SK-N-SH treated with all-trans-retinoic acid at 6 μM for 48 hours (cell line): ENCODE measurements around the gene C10orf88.

Experiments used
- ATAC-seq: fragments of 200-7000 bp; cut with Tn5 transposase; 3 replicates; pipeline ENCODE4 v1.9.1; 2020; ENCODE audit warnings: mild to moderate bottlenecking, moderate library complexity
- ARNTL ChIP-seq: fragments of 450-650 bp; formaldehyde crosslinking; IDR thresholded peaks from 2 replicates; pipeline ENCODE4 v1.5.0; 2020; ENCODE audit warnings: low read depth, mild to moderate bottlenecking, moderate library complexity, borderline replicate concordance
- CSDC2 ChIP-seq: fragments of 250-450 bp; sonication (Bioruptor Pico); IDR thresholded peaks from 2 replicates; pipeline ENCODE4 v1.5.0; 2020; ENCODE audit warnings: mild to moderate bottlenecking, moderate library complexity
- CSRNP3 ChIP-seq: fragments of 250-450 bp; sonication (Bioruptor Pico); IDR thresholded peaks from 2 replicates; pipeline ENCODE4 v1.5.1; 2021; ENCODE audit warnings: mild to moderate bottlenecking, moderate library complexity
- GLIS3 ChIP-seq: fragments of 250-450 bp; sonication (Bioruptor Pico); IDR thresholded peaks from 2 replicates; pipeline ENCODE4 v1.5.0; 2020; ENCODE audit warnings: mild to moderate bottlenecking, moderate library complexity
- ISL1 ChIP-seq: fragments of 250-450 bp; sonication (Bioruptor Pico); IDR thresholded peaks from 2 replicates; pipeline ENCODE4 v2.1.2; 2022; ENCODE audit warnings: mild to moderate bottlenecking, moderate library complexity
- OSR1 ChIP-seq: fragments of 250-450 bp; sonication (Bioruptor Pico); IDR thresholded peaks from 2 replicates; pipeline ENCODE4 v1.8.0; 2022; ENCODE audit warnings: moderate library complexity, mild to moderate bottlenecking, inconsistent platforms
- POU6F1 ChIP-seq: fragments of 250-450 bp; sonication (Bioruptor Pico); IDR thresholded peaks from 2 replicates; pipeline ENCODE4 v1.8.0; 2021; ENCODE audit warnings: low read depth, mild to moderate bottlenecking, moderate library complexity, borderline replicate concordance
- PPARA ChIP-seq: fragments of 250-450 bp; sonication (Bioruptor Pico); IDR thresholded peaks from 2 replicates; pipeline ENCODE4 v1.5.0; 2020; ENCODE audit warnings: mild to moderate bottlenecking, borderline replicate concordance
- RARB ChIP-seq: fragments of 250-450 bp; sonication (Bioruptor Pico); IDR thresholded peaks from 2 replicates; pipeline ENCODE4 v1.8.0; 2021; ENCODE audit warnings: mild to moderate bottlenecking, moderate library complexity
- ZC3H10 ChIP-seq: fragments of 250-450 bp; sonication (Bioruptor Pico); IDR thresholded peaks from 2 replicates; pipeline ENCODE4 v1.5.1; 2021; ENCODE audit warnings: mild to moderate bottlenecking, moderate library complexity
- ZFP3 ChIP-seq: fragments of 250-450 bp; sonication (Bioruptor Pico); IDR thresholded peaks from 2 replicates; pipeline ENCODE4 v1.5.0; 2020; ENCODE audit warnings: mild to moderate bottlenecking, moderate library complexity
- ZFP30 ChIP-seq: fragments of 450-650 bp; formaldehyde crosslinking; IDR thresholded peaks from 2 replicates; pipeline ENCODE4 v1.5.0; 2022; ENCODE audit warnings: mild to moderate bottlenecking, moderate library complexity
- TF ChIP-seq, protein P1 (sequence below): fragments of 250-450 bp; sonication (Bioruptor Pico); IDR thresholded peaks from 2 replicates; pipeline ENCODE4 v1.5.1; 2020; ENCODE audit warnings: low read depth, mild to moderate bottlenecking, moderate library complexity
- TF ChIP-seq, protein P2 (sequence below): fragments of 250-450 bp; sonication (Bioruptor Pico); IDR thresholded peaks from 2 replicates; pipeline ENCODE4 v1.8.0; 2020; ENCODE audit warnings: mild to moderate bottlenecking, moderate library complexity, borderline replicate concordance
- TF ChIP-seq, protein P3 (sequence below): fragments of 250-450 bp; sonication (Bioruptor Pico); IDR thresholded peaks from 2 replicates; pipeline ENCODE4 v1.5.0; 2020; ENCODE audit warnings: mild to moderate bottlenecking, moderate library complexity

The C10orf88 gene

GRCh38 chr10:122998360-122998917 is 44.4 kb upstream of the C10orf88 start (continued):
- TF ChIP-seq, protein P1, sequence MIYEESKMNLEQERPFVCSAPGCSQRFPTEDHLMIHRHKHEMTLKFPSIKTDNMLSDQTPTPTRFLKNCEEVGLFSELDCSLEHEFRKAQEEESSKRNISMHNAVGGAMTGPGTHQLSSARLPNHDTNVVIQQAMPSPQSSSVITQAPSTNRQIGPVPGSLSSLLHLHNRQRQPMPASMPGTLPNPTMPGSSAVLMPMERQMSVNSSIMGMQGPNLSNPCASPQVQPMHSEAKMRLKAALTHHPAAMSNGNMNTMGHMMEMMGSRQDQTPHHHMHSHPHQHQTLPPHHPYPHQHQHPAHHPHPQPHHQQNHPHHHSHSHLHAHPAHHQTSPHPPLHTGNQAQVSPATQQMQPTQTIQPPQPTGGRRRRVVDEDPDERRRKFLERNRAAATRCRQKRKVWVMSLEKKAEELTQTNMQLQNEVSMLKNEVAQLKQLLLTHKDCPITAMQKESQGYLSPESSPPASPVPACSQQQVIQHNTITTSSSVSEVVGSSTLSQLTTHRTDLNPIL (CRISPR knock-in tag): no peak
- TF ChIP-seq CSDC2: no peak
- TF ChIP-seq, protein P2, sequence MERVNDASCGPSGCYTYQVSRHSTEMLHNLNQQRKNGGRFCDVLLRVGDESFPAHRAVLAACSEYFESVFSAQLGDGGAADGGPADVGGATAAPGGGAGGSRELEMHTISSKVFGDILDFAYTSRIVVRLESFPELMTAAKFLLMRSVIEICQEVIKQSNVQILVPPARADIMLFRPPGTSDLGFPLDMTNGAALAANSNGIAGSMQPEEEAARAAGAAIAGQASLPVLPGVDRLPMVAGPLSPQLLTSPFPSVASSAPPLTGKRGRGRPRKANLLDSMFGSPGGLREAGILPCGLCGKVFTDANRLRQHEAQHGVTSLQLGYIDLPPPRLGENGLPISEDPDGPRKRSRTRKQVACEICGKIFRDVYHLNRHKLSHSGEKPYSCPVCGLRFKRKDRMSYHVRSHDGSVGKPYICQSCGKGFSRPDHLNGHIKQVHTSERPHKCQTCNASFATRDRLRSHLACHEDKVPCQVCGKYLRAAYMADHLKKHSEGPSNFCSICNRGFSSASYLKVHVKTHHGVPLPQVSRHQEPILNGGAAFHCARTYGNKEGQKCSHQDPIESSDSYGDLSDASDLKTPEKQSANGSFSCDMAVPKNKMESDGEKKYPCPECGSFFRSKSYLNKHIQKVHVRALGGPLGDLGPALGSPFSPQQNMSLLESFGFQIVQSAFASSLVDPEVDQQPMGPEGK (CRISPR knock-in tag): no peak
- no peak for TF ChIP-seq OSR1
- TF ChIP-seq, all 23 proteins: peak for 0

- no peak for ATAC-seq
- TF ChIP-seq POU6F1 (CRISPR knock-in tag) (no peak), GLIS3 (no peak), ZC3H10 (CRISPR knock-in tag) (no peak)
Measured at GRCh38 chr10:122997864-122998263, 43.8 kb upstream of the C10orf88 start.

DNA sequence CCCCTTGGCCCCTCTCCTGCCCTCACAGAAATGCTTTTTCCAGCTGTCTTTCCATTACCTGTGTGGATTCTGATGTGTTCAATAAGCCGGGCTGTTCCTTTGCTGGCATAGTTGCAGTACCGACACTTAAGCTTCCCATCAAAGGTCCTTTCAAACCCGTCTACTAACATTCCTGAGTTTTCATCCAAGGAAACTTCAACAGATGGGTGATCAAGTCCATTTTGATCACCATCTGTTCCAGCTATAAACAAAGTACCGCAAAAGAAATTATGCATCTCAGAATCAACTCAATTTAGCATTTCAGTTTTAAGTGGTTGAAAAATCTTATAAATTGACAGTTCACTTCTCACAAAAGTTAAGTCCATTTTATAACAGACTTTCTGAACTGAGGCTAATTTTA is 41.9 kb upstream of the C10orf88 start:
- TF ChIP-seq CSRNP3 (CRISPR knock-in tag): no peak
- no peak for TF ChIP-seq ZFP30 (CRISPR knock-in tag)
- no peak for TF ChIP-seq ZFP3 (CRISPR knock-in tag)
- no peak for TF ChIP-seq RARB (CRISPR knock-in tag)
- TF ChIP-seq, protein P1 (CRISPR knock-in tag): no peak
- TF ChIP-seq ISL1 (CRISPR knock-in tag): no peak
- no peak for TF ChIP-seq PPARA (CRISPR knock-in tag)
- TF ChIP-seq, protein P3, sequence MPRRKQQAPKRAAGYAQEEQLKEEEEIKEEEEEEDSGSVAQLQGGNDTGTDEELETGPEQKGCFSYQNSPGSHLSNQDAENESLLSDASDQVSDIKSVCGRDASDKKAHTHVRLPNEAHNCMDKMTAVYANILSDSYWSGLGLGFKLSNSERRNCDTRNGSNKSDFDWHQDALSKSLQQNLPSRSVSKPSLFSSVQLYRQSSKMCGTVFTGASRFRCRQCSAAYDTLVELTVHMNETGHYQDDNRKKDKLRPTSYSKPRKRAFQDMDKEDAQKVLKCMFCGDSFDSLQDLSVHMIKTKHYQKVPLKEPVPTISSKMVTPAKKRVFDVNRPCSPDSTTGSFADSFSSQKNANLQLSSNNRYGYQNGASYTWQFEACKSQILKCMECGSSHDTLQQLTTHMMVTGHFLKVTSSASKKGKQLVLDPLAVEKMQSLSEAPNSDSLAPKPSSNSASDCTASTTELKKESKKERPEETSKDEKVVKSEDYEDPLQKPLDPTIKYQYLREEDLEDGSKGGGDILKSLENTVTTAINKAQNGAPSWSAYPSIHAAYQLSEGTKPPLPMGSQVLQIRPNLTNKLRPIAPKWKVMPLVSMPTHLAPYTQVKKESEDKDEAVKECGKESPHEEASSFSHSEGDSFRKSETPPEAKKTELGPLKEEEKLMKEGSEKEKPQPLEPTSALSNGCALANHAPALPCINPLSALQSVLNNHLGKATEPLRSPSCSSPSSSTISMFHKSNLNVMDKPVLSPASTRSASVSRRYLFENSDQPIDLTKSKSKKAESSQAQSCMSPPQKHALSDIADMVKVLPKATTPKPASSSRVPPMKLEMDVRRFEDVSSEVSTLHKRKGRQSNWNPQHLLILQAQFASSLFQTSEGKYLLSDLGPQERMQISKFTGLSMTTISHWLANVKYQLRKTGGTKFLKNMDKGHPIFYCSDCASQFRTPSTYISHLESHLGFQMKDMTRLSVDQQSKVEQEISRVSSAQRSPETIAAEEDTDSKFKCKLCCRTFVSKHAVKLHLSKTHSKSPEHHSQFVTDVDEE (CRISPR knock-in tag): no peak
- no peak for TF ChIP-seq ARNTL
- no peak for TF ChIP-seq CSDC2
- ATAC-seq: no peak

DNA sequence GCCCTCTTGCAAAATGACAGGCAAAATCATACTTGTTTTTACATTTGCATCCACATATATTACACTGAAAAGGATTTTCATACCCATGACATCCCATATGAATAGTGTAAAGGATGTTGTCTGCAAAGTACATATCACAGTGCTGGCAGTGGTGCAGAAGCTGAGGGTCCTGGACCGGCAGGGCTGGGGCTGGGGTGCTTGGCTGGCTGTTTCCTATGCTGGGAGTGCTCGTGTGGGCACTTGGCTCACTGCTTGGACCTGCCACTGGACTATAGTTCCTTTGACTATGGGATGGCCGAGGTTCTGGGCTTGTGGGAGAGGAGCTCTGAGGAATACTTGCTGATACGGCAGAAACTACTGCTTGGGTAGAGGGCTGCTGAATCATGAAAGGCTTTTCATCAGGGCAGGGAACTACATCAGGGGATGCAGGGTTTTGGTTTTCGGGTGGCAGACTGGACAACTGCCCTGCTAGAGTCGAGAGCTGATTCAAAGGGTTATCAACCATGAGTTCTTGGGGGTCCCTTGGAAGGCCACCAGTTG is 39.8 kb upstream of the C10orf88 start:
- TF ChIP-seq, protein P3 (CRISPR knock-in tag): no peak
- no peak for TF ChIP-seq ZFP3 (CRISPR knock-in tag)
- no peak for ATAC-seq
